Keratinocyte (primary cell): ENCODE data around the gene ARHGAP19. TPM values are rescaled to one million over a fixed set of nuclear protein-coding genes. Genes with fewer than 3 reads are reported as not detected.

ENCODE experiments used
- DNase-seq: peaks from one replicate; pipeline ENCODE4 v3.0.0-alpha.2; 2011; ENCODE audit warnings: low read depth, missing footprints, low spot score
- FAIRE-seq: peaks from 2 replicates; lab custom pipeline; 2011; peaks lifted over from hg19 to GRCh38; lab: Jason Lieb, UNC
- H2AFZ ChIP-seq: 2 replicates; pipeline ENCODE4 v1.6.0; 2012; ENCODE audit warnings: low read length, control low read depth, inconsistent platforms; ENCODE audit not compliant: control insufficient read depth
- H3K27ac ChIP-seq: 2 replicates; pipeline ENCODE4 v1.5.1; 2011; ENCODE audit warnings: low read length; ENCODE audit not compliant: control insufficient read depth, insufficient read depth
- H3K27me3 ChIP-seq: 3 replicates; pipeline ENCODE4 v1.6.0; 2011; ENCODE audit warnings: low read length; ENCODE audit not compliant: control insufficient read depth, insufficient read depth; ENCODE audit errors: extremely low read depth
- H3K36me3 ChIP-seq, 2 experiments: 2 replicates in 1 of 2; 3 replicates in 1 of 2; pipeline ENCODE4 v1.5.1; 2011; ENCODE audit warnings: low read length in 2 of 2, mild to moderate bottlenecking in 1 of 2; ENCODE audit not compliant: control insufficient read depth in 2 of 2, insufficient read depth in 2 of 2; ENCODE audit errors: extremely low read depth in 1 of 2
- H3K4me1 ChIP-seq: 3 replicates; pipeline ENCODE4 v1.5.1; 2011; ENCODE audit warnings: low read length; ENCODE audit not compliant: control insufficient read depth, insufficient read depth; ENCODE audit errors: extremely low read depth
- H3K4me2 ChIP-seq: 3 replicates; pipeline ENCODE4 v1.6.0; 2011; ENCODE audit warnings: low read depth, low read length; ENCODE audit not compliant: control insufficient read depth, insufficient read depth; ENCODE audit errors: extremely low read depth
- H3K4me3 ChIP-seq, 3 experiments: fragments of 200-600 bp in 1 of 3; sonication (generic) in 1 of 3; 2 replicates in 2 of 3; 3 replicates in 1 of 3; pipeline ENCODE4 v1.5.1; 2011 to 2016; ENCODE audit warnings: low read length in 3 of 3, mild to moderate bottlenecking in 3 of 3, control low read depth in 2 of 3, inconsistent platforms in 1 of 3, low read depth in 1 of 3, mixed read lengths in 1 of 3, mixed run types in 1 of 3, moderate library complexity in 1 of 3; ENCODE audit not compliant: control insufficient read depth in 2 of 3, insufficient read depth in 2 of 3; ENCODE audit errors: extremely low read depth in 1 of 3
- H3K79me2 ChIP-seq: 2 replicates; pipeline ENCODE4 v1.6.0; 2012; ENCODE audit warnings: low read length; ENCODE audit not compliant: control insufficient read depth, insufficient read depth
- H3K9ac ChIP-seq: 3 replicates; pipeline ENCODE4 v1.6.0; 2011; ENCODE audit warnings: low read length; ENCODE audit not compliant: control insufficient read depth, insufficient read depth; ENCODE audit errors: extremely low read depth
- H3K9me1 ChIP-seq: 3 replicates; pipeline ENCODE4 v1.6.0; 2011; ENCODE audit warnings: low read length; ENCODE audit not compliant: control insufficient read depth, insufficient read depth; ENCODE audit errors: extremely low read depth
- H3K9me3 ChIP-seq: 2 replicates; pipeline ENCODE4 v1.5.1; 2012; ENCODE audit warnings: low read depth, low read length; ENCODE audit not compliant: control insufficient read depth
- H4K20me1 ChIP-seq: 3 replicates; pipeline ENCODE4 v1.6.0; 2011; ENCODE audit warnings: low read length; ENCODE audit not compliant: control insufficient read depth, insufficient read depth; ENCODE audit errors: extremely low read depth
- EZH2 ChIP-seq: IDR thresholded peaks from one replicate; pipeline ENCODE4 v1.6.1; 2012; ENCODE audit warnings: inconsistent platforms, mild to moderate bottlenecking, low read length, moderate library complexity
- dilution Hi-C: fragments of 300-500 bp; cut with MboI; formaldehyde crosslinking; loops from one replicate; pipeline ENCODE4 v1.7.0; 2020; ENCODE audit warnings: low sequenced_read_pairs; ENCODE audit not compliant: extremely low pct_ligation_motif_present
- polyA plus RNA-seq, 5 experiments: library from polyadenylated mRNA; depleted of rRNA in 3 of 5; stranded (reverse) in 3 of 5; stranded (forward) in 1 of 5; unstranded in 1 of 5; fragments of >200 nt; gene quantifications; 1 replicate in 1 of 5; 2 replicates in 3 of 5; 3 replicates in 1 of 5; pipeline versions ENCODE4 v1.2.1 to v1.2.3, GENCODE V29; 2011 to 2012; ENCODE audit warnings: missing spikeins in 2 of 5, low read depth in 1 of 5, low replicate concordance in 1 of 5
- TF ChIP-seq, protein P1 (sequence below), 3 experiments: IDR thresholded peaks in 1 of 3; conservative IDR thresholded peaks in 1 of 3; optimal IDR thresholded peaks in 1 of 3; 2 replicates in 2 of 3; 3 replicates in 1 of 3; pipeline versions ENCODE3 to v1.5.1; 2011; ENCODE audit warnings: low read length in 3 of 3, mild to moderate bottlenecking in 3 of 3, moderate library complexity in 2 of 3, control low read depth in 1 of 3, inconsistent platforms in 1 of 3; ENCODE audit not compliant: insufficient read depth in 2 of 3; ENCODE audit errors: extremely low read depth in 1 of 3

Gene ARHGAP19
- polyA plus RNA-seq, 1 donor (not counting 4 experiments of a cell fraction or from before 2014, with no cell fraction given), result 7.5 TPM

DNA sequence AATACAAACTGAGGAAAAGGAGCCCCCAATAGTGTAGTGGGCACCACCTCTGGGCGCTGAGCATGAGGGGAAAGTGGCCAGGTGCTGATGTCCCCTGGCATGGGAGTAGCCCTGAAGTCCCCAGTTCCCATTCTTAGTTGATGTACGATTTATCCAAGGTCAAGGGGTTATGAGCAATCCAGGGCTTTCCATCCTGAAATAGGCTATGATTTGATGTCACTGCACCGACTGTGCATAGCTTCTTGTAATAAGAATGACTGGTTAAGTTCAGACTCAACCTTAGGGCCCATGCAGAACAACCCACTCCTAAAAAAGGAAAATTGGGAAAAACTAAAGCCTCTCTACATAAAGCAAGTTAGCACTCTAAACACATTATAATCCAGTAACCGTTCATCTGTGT lies 31.1 kb upstream of the ARHGAP19 start:
- no peak overlapping the region for H3K27ac ChIP-seq
- H3K9ac ChIP-seq, result no peak overlapping the region
- peaks cover 10% of the 10 kb centered on the region for H3K27me3 ChIP-seq
- peaks cover 10% of the 10 kb centered on the region for H3K4me1 ChIP-seq
- no peak overlapping the region for H2AFZ ChIP-seq
- H3K79me2 ChIP-seq, result no peaks in the 10 kb centered on the region
- no peak for FAIRE-seq
- no peak overlapping the region for H3K4me3 ChIP-seq
- no peaks in the 10 kb centered on the region for H3K9me1 ChIP-seq
- no peak for TF ChIP-seq EZH2
- TF ChIP-seq, protein P1, sequence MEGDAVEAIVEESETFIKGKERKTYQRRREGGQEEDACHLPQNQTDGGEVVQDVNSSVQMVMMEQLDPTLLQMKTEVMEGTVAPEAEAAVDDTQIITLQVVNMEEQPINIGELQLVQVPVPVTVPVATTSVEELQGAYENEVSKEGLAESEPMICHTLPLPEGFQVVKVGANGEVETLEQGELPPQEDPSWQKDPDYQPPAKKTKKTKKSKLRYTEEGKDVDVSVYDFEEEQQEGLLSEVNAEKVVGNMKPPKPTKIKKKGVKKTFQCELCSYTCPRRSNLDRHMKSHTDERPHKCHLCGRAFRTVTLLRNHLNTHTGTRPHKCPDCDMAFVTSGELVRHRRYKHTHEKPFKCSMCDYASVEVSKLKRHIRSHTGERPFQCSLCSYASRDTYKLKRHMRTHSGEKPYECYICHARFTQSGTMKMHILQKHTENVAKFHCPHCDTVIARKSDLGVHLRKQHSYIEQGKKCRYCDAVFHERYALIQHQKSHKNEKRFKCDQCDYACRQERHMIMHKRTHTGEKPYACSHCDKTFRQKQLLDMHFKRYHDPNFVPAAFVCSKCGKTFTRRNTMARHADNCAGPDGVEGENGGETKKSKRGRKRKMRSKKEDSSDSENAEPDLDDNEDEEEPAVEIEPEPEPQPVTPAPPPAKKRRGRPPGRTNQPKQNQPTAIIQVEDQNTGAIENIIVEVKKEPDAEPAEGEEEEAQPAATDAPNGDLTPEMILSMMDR (optimal IDR thresholded peaks at IDR 0.05 in 1 of 3, IDR thresholded peaks at IDR 0.05 in 1 of 3, conservative IDR thresholded peaks at IDR 0.05 in 1 of 3; ENCODE audit: extremely low read depth in 1 of 3, insufficient read depth in 2 of 3, low read length in 3 of 3), result no peak
- H3K9me3 ChIP-seq, result no peaks in the 10 kb centered on the region
- H4K20me1 ChIP-seq, result no peaks in the 10 kb centered on the region
- DNase-seq, result no peak
- peaks cover 0 to 1% of the 10 kb centered on the region in 2 experiments for H3K36me3 ChIP-seq
- H3K4me2 ChIP-seq, result no peak overlapping the region
- dilution Hi-C loops, result no loop called here

DNA sequence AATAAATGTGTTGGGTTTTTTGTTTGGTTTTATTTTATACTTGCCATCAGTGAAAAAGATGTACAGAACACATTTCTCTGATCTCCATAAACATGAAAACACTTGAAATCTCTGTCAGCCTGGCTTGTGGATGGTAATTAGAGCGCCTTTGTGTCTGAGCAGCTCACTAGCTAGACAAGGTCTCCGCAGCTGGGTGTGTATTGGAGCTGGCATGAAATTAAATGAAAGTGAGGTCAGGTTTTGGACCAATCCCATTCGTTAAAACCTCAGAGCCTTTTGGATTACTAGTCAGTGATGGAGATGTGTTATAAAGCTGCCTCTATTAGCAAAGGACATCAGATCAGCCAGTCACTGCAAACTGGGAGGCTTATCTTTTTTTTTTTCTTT lies 29.4 kb upstream of the ARHGAP19 start:
- Histone ChIP-seq H3K9ac (no peak overlapping the region), H3K79me2 (no peaks in the 10 kb centered on the region), H3K36me3 (no peaks in the 10 kb centered on the region), H3K4me3 (no peak overlapping the region), H3K4me1 (peaks cover 11% of the 10 kb centered on the region), H3K27ac (no peak overlapping the region), H4K20me1 (no peaks in the 10 kb centered on the region), H3K9me1 (no peaks in the 10 kb centered on the region), H3K27me3 (peaks cover 10% of the 10 kb centered on the region), H2AFZ (no peak overlapping the region), H3K4me2 (no peak overlapping the region), H3K9me3 (no peaks in the 10 kb centered on the region)
- TF ChIP-seq, protein P1 (optimal IDR thresholded peaks at IDR 0.05 in 1 of 3, IDR thresholded peaks at IDR 0.05 in 1 of 3, conservative IDR thresholded peaks at IDR 0.05 in 1 of 3; ENCODE audit: extremely low read depth in 1 of 3, insufficient read depth in 2 of 3, low read length in 3 of 3), result no peak
- no peak for TF ChIP-seq EZH2
- FAIRE-seq (no peak), DNase-seq (no peak)
- dilution Hi-C loops, result no loop called here
